GM18951 (cell line): Measurements from ENCODE around the gene FER1L5.
"Not testable (repeated sequence)": the region's sequence is repeated elsewhere in the genome, so short reads cannot be mapped to it uniquely, and the experiment has no call there.

Experiments used
- POLR2A ChIP-seq: IDR thresholded peaks from 4 replicates; pipeline ENCODE4 v1.6.1; 2011; ENCODE audit warnings: mild to moderate bottlenecking; ENCODE audit not compliant: insufficient read length, insufficient read depth; ENCODE audit errors: extremely low read depth
- in situ Hi-C: fragments of 300-500 bp; cut with MboI; formaldehyde crosslinking; loops from one replicate; pipeline ENCODE4 v1.12.0; 2022; ENCODE audit warnings: low sequenced_read_pairs, mixed read lengths, inconsistent platforms; ENCODE audit not compliant: unreplicated experiment

Gene FER1L5

GRCh38 chr2:96648306-96648930 lies 5.9 kb downstream of the FER1L5 start:
- in situ Hi-C loops, result no loop called here
- TF ChIP-seq POLR2A, result no peak

DNA sequence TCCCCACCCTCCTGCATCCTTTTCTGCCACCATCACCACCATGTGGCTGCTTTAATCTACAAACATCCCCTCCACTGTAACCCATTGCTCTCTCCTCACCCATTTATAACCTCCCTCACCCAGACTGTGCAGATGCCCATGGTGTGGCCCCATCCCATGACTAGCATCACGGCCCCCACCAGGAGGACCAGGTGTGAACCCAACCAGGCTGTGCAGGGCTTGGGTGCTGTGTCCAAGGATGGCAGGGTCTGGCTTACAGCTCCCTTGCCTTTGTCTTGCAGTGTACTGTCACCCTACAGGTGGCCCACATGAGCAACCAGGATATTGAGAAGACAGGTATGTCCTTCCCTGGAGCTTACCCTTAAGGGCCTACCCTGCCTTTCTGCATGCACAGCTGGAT lies 6.8 kb downstream of the FER1L5 start:
- no peak for TF ChIP-seq POLR2A
- in situ Hi-C loops, result no loop called here

DNA sequence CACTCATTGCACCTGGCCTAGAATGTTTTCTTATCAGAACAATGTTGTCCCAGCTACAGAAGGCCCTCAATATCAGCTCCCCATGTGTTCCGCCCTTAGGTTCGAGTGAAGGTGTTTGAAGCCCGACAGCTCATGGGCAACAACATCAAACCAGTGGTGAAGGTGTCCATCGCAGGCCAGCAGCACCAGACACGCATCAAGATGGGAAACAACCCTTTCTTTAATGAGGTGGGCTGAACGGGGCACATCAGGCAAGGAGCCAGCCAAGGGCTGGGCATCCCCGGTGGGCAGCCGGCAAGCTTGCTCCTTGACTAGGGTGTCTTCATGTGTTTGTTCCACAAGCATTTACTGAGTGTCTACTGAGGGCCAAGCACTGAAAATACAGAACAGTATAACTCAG lies 9.2 kb downstream of the FER1L5 start:
- no peak for TF ChIP-seq POLR2A
- in situ Hi-C loops, result no loop called here

- in situ Hi-C loops, result not testable (repeated sequence)
Measured at GRCh38 chr2:96654791-96655190, 12.2 kb downstream of the FER1L5 start.

DNA sequence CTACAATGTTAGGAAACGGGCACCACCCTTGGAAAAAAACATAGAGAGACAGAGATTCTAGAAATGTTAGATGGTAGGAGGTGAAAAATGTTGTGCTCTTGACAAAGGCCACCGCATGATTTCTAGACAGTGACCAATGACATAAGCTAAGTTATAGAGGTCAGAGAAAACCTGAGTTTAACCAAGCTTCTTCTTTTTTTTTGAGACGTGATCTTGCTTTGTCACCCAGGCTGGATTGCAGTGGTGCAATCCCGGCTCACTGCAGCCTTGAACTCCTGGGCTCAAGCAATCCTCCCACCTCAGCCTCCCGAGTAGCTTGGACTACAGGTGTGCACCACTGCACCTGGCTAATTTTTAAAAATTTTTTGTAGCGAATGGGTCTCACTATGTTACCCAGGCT lies 13.0 kb downstream of the FER1L5 start:
- no peak for TF ChIP-seq POLR2A
- in situ Hi-C loops, result no loop called here

GRCh38 chr2:96656540-96656939 lies 14.0 kb downstream of the FER1L5 start:
- in situ Hi-C loops, result no loop called here
- no peak for TF ChIP-seq POLR2A

- in situ Hi-C loops, result no loop called here
- TF ChIP-seq POLR2A, result no peak
Measured at GRCh38 chr2:96661324-96661723, 18.8 kb downstream of the FER1L5 start.

DNA sequence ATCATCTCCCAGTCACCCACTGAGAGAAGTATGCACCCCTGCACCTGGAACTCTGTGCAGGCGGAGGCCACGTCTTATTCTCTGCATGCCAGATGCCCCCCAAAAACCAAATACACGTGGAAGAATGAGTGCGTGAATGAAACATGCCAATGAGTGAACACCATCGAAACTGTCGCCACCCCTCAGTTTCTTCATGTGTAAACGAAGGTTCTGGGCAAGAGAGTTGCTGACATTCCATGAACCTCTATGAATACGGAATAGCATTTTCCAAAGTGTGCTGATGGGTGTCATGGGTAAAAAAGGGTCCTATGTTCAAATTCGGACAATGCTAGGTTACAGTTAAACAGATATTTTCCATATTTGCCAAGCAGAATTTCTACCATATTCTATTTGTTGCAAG lies 19.8 kb downstream of the FER1L5 start:
- TF ChIP-seq POLR2A, result no peak
- in situ Hi-C loops, result no loop called here

DNA sequence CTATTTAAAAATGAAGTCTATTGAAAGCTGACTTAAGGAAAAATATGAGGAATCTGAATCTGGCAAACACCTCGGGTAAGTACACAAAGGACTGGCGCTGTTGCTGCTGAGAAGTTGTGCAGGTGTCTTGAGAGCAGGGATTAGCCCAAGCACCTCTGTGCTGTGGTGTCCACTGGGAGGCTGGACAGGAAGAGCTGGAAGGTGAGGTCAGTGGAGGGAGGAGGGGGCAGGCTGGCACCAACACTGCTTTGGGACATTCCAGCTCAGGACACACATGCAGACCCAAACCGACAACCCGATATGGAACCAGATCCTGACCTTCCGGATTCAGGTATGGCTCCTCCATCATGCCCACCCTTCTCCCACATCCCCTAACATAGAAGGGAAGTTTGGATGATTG lies 20.6 kb downstream of the FER1L5 start:
- in situ Hi-C loops, result no loop called here
- TF ChIP-seq POLR2A, result no peak

DNA sequence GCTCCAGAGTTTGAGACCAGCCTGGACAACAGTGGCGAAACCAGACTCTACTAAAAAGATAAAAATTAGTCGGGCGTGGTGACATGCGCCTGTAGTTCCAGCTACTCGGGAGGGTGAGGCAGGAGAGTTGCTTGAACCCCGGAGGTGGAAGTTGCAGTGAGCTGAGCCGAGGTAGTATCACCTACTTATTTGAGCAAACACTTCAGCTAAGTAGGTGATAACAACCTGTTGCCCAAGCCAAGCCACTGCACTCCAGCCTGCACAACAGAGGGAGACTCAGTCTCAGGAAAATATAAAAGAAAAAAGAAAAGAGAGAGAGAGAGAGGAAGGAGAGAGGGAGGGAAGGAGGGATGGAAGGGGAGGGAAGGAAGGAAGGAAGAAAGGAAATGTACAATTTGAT lies 21.3 kb downstream of the FER1L5 start:
- in situ Hi-C loops, result no loop called here
- TF ChIP-seq POLR2A, result no peak

DNA sequence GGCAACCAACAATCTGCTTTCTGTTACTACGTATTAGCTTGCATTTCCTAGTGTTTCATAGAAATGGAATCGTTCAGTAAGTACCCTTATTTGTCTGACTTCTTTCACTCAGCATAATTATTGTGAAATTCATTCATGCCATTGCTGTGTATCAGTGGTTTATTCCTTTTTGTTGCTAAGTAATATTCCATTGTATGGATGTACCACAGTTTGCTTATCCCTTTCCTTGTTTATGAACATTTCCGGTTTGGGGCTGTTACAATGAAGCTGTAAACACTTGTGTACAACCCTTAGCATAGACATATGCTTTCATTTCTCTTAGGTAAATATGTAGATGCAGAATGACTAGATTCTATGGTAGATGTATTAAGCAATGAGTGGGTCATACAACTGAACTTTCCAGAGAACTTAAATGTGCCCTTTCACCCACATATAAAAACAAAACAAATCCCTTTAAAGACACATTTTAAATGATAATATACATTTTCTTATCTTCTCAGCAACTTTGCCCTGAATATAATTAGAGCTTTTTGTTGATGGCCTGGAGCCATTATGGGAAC lies 21.9 kb downstream of the FER1L5 start:
- in situ Hi-C loops, result no loop called here
- TF ChIP-seq POLR2A, result no peak

DNA sequence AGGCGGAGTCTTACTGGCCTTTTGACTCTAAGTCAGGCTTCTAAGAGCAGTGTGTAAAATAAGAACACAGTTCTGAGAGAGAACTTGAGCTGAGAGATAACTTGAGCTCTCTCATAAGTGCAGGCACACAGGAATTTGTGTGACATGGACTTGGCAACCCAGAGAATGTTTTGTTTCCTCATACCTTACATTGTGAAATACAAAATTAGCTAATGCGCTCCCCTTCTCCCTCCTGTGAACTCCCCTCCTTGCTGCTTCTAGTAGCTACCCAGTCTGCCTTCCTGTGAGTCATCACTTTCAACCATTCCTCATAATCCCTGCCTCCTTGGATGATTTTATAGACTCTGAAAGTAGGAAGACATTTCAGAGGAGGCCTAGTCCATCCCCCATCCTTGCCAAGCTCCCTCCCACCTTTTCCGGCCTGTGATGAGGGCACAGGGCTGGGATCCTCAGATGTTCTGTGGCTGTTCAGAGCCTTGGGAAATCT lies 22.6 kb downstream of the FER1L5 start:
- in situ Hi-C loops, result no loop called here
- no peak for TF ChIP-seq POLR2A

DNA sequence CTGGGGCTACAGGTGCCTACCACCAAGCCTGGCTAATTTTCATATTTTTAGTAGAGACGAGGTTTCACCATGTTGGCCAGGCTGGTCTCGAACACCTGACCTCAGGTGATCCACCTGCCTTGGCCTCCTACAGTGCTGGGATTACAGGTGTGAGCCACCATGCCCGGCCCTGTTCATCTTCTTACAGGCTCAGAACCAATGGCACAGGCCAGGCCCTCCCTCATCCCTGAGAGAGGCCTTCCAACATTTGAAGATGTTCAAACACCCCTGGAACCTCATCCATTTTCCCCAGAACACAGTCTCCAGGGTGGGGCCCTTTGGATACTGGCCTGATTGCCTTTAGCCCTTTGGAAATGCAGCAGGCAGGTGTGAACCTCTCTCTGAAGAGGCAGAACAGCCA lies 23.2 kb downstream of the FER1L5 start:
- in situ Hi-C loops, result not testable (repeated sequence)

DNA sequence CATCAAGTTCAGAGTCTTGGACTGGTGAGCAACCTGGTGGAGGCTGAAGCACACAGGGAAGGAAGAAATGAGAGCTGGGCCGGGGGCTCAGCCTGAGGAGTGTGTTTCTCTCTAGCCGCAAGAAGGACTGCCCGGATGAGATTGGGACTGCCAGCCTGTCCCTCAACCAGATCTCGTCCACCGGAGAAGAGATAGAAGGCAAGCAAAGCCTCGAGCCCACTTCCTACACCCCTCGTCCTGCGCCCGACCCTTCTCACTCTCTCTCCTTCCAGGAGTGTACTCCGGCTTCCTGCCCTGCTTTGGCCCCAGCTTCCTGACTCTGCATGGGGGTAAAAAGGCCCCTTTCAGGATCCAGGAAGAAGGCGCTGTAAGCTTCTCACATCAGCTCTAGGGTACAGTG lies 26.2 kb downstream of the FER1L5 start:
- in situ Hi-C loops, result no loop called here
- no peak for TF ChIP-seq POLR2A
